T follicular helper cell (primary cell): Measurements from ENCODE around the gene PKD2.
"Not testable (repeated sequence)": the region's sequence is repeated elsewhere in the genome, so short reads cannot be mapped to it uniquely, and the experiment has no call there.

Experiments
- DNase-seq: peaks from one replicate; pipeline ENCODE4 v3.0.0-alpha.2; 2020; ENCODE audit warnings: low read depth

Gene PKD2

GRCh38 chr4:88070031-88070430, 62.6 kb downstream of the PKD2 start:
- DNase-seq, result no peak

- no peak for DNase-seq
These were observed 67.9 kb downstream of the PKD2 start for GRCh38 chr4:88075336-88075735.

DNA sequence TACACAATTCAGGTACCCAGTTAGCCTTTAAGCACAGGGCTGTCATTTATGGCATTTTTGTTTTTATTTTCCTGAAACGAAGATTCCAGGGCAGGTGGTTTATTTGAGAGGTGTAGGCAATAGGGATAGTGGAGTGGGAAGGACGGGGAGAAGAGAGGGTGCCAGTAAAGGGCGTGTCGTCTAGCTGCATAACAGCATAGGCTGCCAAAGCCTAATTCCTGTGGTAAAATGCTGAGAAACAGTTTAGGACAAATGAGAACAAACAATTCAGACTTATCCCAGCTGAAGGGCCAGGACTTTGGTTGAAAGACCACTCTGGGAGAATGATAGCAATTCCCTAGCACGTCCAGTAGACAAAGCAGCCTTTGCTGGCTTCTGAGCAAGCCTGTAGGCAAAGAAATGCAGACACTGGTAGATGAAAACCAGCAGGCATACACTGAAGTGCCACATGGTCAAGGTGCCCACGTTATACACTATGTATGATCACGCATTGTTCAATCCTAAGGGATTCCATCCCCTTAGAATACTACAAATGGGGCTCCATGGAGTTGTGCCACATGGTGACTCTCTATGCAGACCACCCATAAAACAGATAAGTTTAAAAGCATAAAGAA, 70.6 kb downstream of the PKD2 start:
- DNase-seq, result no peak

GRCh38 chr4:88078579-88078978, 71.1 kb downstream of the PKD2 start:
- DNase-seq, result no peak

DNA sequence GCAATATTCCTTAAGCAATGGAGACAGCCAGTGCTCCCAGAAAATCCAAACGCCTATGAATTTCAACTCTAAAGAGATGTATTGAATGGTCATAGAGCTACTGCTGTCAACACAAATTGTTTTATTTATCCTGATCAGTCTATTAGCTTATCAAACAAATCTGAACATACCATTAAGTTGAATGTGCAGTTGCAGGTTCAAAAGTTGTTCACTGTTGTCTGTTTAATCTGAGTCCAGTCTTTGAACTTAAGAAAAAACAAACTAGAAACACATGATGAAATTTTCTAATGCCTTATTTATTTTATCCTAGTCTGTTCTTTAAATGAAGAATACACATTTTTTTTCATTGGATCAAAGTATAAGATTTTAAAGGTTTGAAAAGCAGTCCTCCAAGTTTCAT, 73.2 kb downstream of the PKD2 start:
- DNase-seq, result no peak

DNA sequence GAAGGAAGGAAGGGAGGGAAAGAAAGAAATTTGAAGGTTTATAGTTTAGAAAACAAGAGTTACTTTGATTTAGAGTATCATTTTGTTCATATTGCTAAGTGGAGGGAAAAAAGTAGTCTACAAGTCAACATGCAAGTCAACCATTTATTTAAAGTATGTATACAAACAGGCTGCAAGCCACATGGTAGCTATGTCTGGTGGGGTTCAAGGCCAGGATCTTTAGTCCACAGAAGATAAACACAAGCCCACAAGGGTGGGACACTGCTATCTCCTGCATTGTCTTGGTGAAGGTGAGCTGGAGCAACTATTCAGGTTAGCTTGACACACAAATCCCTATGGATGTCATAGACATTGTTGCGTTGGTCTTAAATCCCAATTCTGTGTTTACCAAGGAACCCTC, 79.6 kb downstream of the PKD2 start:
- DNase-seq, result no peak

GRCh38 chr4:88090898-88091297, 83.5 kb downstream of the PKD2 start:
- no peak for DNase-seq

DNA sequence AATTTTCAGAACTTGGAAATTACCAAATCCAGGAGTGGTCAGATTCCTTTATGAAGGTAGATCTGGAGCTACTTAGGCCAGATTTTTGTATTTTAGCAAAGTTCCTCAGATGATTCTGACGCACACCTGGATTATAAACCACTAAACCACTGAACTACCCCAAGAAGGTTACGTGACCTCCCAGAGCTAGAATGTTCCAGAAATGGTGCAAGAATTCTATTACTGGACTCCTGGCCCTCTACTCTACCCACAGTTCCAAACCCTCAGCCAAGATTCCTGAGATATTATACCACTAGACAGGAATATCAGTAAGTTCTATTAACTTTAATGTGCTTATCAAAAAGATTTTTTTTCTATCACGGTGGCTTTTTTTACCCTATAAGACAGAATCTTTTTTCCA, 83.9 kb downstream of the PKD2 start:
- DNase-seq, result no peak

- DNase-seq, result no peak
These were observed 86.4 kb downstream of the PKD2 start for GRCh38 chr4:88093874-88094273.

DNA sequence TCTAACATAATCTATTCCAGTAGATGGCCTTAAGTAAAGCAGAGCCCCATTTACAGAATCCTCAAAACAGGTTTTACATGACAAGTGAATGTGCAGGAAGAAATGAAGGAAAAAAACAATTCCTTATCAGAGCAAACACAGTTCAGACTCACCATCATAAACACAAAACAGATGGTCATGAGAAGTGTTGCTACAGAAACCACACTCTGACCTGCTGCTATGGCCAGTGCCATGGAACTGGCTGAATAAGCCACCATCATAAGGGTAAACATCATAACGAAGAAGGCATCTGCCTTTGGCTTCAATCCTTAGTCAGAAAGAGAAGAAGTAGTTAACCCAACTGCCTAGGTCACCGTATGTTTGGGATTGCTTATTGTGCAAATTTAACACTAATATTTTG, 89.9 kb downstream of the PKD2 start:
- no peak for DNase-seq

DNA sequence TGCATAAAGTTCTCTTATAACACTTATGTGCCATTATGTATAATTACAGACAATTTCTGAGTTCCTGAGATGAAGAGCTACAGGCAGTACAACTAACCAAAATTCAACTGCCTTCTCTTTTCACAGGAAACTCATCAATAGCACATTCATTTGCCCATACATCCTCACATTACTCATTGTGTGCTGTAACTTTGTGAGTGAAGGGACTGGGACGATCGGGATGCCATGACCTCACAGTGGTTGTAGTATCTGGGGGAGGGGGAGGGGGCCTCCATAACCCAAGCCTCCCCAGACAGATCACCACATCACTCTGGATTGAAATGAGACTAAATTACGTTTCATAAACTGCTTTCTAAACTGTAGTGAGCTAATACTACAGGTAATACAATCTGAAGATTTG, 90.3 kb downstream of the PKD2 start:
- DNase-seq, result no peak

GRCh38 chr4:88098993-88099752, 91.7 kb downstream of the PKD2 start:
- DNase-seq, result no peak

DNA sequence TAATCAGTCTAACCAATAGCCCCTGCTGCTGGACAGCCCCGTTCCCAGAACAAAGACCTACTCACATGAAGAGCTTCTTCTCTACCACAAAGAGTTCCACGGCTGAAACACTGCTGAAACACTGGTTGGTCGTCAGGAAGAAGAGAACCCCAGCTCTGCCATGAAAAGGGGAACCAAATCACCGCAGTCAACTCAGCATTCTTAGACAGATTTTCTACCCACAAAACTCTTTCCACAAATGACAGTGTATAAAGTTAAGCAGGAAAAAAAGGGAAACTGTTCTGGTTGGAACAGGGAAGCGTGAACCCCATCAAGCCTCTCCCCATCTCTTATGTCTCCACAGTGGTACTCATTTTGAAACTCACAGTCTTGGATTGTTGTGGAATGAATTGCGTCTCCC, 93.7 kb downstream of the PKD2 start:
- no peak for DNase-seq

DNA sequence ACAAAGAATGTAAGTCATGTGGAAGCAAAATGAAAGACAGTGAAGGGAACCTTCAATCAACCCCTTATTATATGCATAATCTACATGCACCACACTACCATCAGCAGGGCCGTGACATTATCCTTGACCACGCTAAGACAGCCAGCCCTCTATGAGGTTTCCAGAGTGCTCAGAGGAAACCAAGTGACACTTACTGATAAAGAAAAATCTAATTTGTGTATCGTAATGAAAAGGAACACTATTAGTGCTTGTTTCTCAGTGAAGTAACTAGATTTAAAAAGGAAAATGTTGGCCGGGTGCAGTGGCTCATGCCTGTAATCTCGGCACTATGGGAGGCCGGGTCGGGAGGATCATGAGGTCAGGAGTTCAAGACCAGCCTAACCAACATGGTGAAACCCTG, 94.6 kb downstream of the PKD2 start:
- no peak for DNase-seq

DNA sequence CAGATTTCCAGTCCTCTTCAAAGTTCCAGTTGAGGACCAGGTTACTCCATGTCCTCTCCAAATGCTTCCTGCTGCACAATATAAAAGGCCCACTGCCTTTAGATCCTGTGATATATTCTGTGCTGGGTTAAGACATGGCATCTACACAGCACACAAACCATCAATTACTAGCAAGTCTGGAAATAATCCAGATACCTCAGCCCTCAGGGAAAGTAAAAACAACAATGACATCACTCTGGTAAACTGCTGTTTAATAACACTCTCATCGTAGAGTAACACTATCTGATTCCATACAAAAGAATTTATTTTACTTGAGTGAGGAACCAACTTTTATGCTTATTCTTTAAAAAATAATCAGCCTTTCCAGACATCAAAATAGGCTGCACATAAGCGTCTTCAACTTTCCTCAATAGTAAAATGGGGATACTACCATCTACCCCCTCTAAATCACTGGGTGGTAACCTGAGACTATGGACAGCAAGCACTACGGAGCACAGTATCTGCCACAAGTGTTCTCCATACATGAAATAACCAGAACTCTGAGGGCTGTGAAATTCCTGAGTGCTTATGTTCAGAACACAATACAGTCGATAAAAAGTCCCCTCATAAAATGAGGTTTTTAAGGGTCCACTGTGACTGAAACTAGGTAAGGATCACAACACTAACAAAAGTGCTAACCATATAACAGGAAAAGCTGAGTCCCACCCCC, 97.6 kb downstream of the PKD2 start:
- DNase-seq, result no peak

DNA sequence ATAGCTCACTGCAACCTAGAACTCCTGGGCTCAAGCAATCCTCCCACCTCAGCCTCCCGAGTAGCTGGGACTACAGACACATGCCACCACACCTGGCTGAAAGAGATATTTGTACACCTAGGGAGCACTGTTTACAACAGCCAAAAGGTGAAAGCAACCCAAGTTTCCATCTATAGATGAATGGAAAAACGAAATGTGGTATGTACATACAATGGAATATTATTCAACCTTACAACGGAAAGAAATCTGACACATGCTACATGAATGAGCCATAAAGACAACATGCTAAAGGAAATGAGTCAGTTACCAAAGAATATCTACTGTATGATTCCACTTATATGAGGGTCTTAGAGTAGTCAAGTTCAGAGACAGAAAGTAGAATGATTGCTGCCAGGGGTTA, 98.8 kb downstream of the PKD2 start:
- DNase-seq, result no peak

GRCh38 chr4:88107406-88108107, 100.1 kb downstream of the PKD2 start:
- no peak for DNase-seq

DNA sequence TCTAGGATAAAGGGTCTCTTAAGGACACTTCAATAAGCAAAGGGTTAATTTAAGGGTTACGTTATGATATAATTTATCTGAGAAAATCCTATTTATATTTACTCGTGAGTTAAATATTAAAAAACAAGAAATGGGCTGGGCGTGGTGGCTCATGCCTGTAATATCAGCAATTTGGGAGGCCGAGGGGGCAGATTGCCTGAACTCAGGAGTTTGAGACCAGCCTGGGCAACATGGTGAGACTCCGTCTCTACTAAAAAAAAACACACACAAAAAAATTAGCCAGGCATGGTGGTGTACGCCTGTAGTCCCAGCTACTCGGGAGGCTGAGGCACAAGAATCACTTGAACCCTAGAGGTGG, 100.7 kb downstream of the PKD2 start:
- DNase-seq, result not testable (repeated sequence)

- no peak for DNase-seq
These were observed 101.3 kb downstream of the PKD2 start for GRCh38 chr4:88108747-88109122.

GRCh38 chr4:88109123-88109881, 101.9 kb downstream of the PKD2 start:
- DNase-seq, result no peak

- no peak for DNase-seq
These were observed 103.4 kb downstream of the PKD2 start for GRCh38 chr4:88110826-88111225.

- DNase-seq, result no peak
These were observed 105.4 kb downstream of the PKD2 start for GRCh38 chr4:88112856-88113255.
